Endothelial cell of umbilical vein (primary cell): ENCODE results near the gene SRPX.

Experiments
- CTCF ChIP-seq, 2 donors: IDR thresholded peaks; 1 replicate in 1 of 2; 2 replicates in 1 of 2; pipeline ENCODE4 v1.5.1; 2011; ENCODE audit warnings: low read length in 2 of 2, mild to moderate bottlenecking in 2 of 2, moderate library complexity in 2 of 2, control low read depth in 1 of 2, inconsistent platforms in 1 of 2, low read depth in 1 of 2; ENCODE audit not compliant: insufficient read depth in 1 of 2; ENCODE audit errors: extremely low read depth in 1 of 2
- EZH2 ChIP-seq: IDR thresholded peaks from 2 replicates; pipeline ENCODE4 v1.6.1; 2012; ENCODE audit warnings: borderline replicate concordance, low read depth, mild to moderate bottlenecking, moderate library complexity, low read length, inconsistent platforms; ENCODE audit not compliant: severe bottlenecking
- FOS ChIP-seq: IDR thresholded peaks from 2 replicates; pipeline ENCODE4 v1.6.1; 2011; ENCODE audit warnings: mild to moderate bottlenecking, low read length, moderate library complexity, borderline replicate concordance; ENCODE audit not compliant: insufficient read depth
- GATA2 ChIP-seq: IDR thresholded peaks from 2 replicates; pipeline ENCODE4 v1.7.0; 2011; ENCODE audit warnings: low read depth, mild to moderate bottlenecking, moderate library complexity, mixed read lengths, low read length; ENCODE audit not compliant: insufficient read length, insufficient read depth
- JUN ChIP-seq: IDR thresholded peaks from 2 replicates; pipeline ENCODE4 v1.6.1; 2011; ENCODE audit warnings: borderline replicate concordance, low read depth; ENCODE audit not compliant: insufficient read length, insufficient read depth
- MAX ChIP-seq: IDR thresholded peaks from 2 replicates; pipeline ENCODE4 v1.6.1; 2011; ENCODE audit not compliant: insufficient read depth, insufficient read length
- MYC ChIP-seq: IDR thresholded peaks from one replicate; pipeline ENCODE4 v1.6.1; 2011; ENCODE audit warnings: mild to moderate bottlenecking, low read depth, low read length
- POLR2A ChIP-seq: IDR thresholded peaks from 2 replicates; pipeline ENCODE4 v1.6.1; 2012; ENCODE audit warnings: low read depth, mild to moderate bottlenecking, control low read depth, low read length
- POLR2AphosphoS5 ChIP-seq: IDR thresholded peaks from 2 replicates; pipeline ENCODE4 v1.6.1; 2012; ENCODE audit warnings: low read depth, mild to moderate bottlenecking, control low read depth, low read length, moderate library complexity; ENCODE audit not compliant: insufficient read depth

- TF ChIP-seq CTCF (IDR thresholded peaks at IDR 0.05; ENCODE audit: extremely low read depth in 1 of 2, insufficient read depth in 1 of 2, low read depth in 1 of 2, low read length in 2 of 2) (no peak), POLR2AphosphoS5 (no peak), MAX (no peak), EZH2 (no peak), POLR2A (no peak), MYC (no peak), FOS (no peak), JUN (no peak), GATA2 (no peak)
Measured at GRCh38 chrX:38165023-38165422, 55.6 kb downstream of the SRPX start.
